ENCODE results near the gene LCN1. TPM values are rescaled to one million over a fixed set of nuclear protein-coding genes. Genes with fewer than 3 reads are reported as not detected.

The LCN1 gene
- polyA plus RNA-seq, 1 donor from 2014 or later, result not detected

DNA sequence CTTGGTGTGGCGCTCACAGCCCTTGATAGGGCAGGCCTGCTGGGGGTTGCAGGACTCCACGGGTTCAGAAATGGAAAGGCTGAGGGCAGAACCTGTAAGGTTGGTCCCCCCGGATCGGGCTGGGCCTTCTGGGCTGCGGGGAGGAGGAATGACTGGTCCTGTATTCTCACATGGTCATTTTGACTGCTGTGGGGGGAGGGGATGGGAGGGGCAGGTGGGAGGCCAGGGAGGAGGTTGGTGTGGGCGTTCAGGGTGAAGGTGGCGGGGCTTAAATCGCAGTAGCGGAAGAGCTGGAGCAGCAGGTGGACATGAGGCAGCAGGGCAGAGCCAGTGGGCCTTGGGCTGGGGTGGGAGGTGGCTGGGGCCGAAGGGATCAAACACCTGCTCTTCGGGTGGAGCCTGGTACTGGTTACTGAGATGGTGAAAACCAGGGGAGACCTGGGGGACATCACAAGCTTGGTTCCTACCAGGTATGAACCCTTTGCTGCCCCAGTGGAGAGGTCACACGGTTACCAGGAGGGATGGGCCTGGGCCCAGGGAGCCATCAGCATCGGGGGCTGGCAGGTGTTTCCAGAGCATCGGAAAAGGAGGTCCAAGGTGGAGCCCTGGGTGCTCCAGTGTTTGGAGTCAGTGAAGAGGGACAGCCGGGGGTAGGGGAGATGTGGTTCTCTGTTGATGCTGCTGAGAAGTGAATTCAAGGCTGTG lies 18.9 kb upstream of the LCN1 start:
- TF ChIP-seq, protein P1, sequence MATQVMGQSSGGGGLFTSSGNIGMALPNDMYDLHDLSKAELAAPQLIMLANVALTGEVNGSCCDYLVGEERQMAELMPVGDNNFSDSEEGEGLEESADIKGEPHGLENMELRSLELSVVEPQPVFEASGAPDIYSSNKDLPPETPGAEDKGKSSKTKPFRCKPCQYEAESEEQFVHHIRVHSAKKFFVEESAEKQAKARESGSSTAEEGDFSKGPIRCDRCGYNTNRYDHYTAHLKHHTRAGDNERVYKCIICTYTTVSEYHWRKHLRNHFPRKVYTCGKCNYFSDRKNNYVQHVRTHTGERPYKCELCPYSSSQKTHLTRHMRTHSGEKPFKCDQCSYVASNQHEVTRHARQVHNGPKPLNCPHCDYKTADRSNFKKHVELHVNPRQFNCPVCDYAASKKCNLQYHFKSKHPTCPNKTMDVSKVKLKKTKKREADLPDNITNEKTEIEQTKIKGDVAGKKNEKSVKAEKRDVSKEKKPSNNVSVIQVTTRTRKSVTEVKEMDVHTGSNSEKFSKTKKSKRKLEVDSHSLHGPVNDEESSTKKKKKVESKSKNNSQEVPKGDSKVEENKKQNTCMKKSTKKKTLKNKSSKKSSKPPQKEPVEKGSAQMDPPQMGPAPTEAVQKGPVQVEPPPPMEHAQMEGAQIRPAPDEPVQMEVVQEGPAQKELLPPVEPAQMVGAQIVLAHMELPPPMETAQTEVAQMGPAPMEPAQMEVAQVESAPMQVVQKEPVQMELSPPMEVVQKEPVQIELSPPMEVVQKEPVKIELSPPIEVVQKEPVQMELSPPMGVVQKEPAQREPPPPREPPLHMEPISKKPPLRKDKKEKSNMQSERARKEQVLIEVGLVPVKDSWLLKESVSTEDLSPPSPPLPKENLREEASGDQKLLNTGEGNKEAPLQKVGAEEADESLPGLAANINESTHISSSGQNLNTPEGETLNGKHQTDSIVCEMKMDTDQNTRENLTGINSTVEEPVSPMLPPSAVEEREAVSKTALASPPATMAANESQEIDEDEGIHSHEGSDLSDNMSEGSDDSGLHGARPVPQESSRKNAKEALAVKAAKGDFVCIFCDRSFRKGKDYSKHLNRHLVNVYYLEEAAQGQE (IDR thresholded peaks at IDR 0.05; ENCODE audit: borderline replicate concordance), result no peak
- TF ChIP-seq RAD21 (conservative IDR thresholded peaks at IDR 0.05), result no peak
- TF ChIP-seq, protein P2, sequence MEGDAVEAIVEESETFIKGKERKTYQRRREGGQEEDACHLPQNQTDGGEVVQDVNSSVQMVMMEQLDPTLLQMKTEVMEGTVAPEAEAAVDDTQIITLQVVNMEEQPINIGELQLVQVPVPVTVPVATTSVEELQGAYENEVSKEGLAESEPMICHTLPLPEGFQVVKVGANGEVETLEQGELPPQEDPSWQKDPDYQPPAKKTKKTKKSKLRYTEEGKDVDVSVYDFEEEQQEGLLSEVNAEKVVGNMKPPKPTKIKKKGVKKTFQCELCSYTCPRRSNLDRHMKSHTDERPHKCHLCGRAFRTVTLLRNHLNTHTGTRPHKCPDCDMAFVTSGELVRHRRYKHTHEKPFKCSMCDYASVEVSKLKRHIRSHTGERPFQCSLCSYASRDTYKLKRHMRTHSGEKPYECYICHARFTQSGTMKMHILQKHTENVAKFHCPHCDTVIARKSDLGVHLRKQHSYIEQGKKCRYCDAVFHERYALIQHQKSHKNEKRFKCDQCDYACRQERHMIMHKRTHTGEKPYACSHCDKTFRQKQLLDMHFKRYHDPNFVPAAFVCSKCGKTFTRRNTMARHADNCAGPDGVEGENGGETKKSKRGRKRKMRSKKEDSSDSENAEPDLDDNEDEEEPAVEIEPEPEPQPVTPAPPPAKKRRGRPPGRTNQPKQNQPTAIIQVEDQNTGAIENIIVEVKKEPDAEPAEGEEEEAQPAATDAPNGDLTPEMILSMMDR (IDR thresholded peaks at IDR 0.05; ENCODE audit: poor library complexity, severe bottlenecking), result no peak
- no peak for TF ChIP-seq TAF1 (IDR thresholded peaks at IDR 0.05; ENCODE audit: low read depth)
- TF ChIP-seq EP300 (conservative IDR thresholded peaks at IDR 0.05; ENCODE audit: poor library complexity, severe bottlenecking), result no peak
- TF ChIP-seq EZH2 (IDR thresholded peaks at IDR 0.05; ENCODE audit: borderline replicate concordance, insufficient read depth, low read length, poor library complexity, severe bottlenecking), result no peak
- TF ChIP-seq POLR2AphosphoS5 (IDR thresholded peaks at IDR 0.05), result no peak
- TF ChIP-seq SMC3 (conservative IDR thresholded peaks at IDR 0.05; ENCODE audit: poor library complexity), result no peak
- no peak for TF ChIP-seq MXI1 (conservative IDR thresholded peaks at IDR 0.05; ENCODE audit: poor library complexity, severe bottlenecking)
- no peaks in the 10 kb centered on the region for H3K36me3 ChIP-seq (ENCODE audit: insufficient read depth, low read length)
- no peaks in the 10 kb centered on the region for H3K27me3 ChIP-seq (ENCODE audit: insufficient read depth, low read depth, low read length)
- no peak overlapping the region for H3K27ac ChIP-seq (ENCODE audit: low read length)
- no peaks in the 10 kb centered on the region for H4K20me1 ChIP-seq (ENCODE audit: insufficient read depth)
- no peak overlapping the region for H3K4me2 ChIP-seq (ENCODE audit: low read length)
- peaks cover 12% of the 10 kb centered on the region for H3K79me2 ChIP-seq (replicated peaks; ENCODE audit: insufficient read depth, low read length)
- peak overlapping the region; percentile 99 for H3K4me3 ChIP-seq (ENCODE audit: low read length)
- no peaks in the 10 kb centered on the region for H3F3A ChIP-seq (ENCODE audit: insufficient read depth, low read length, poor library complexity, severe bottlenecking)
- no peak overlapping the region for H2AFZ ChIP-seq (ENCODE audit: low read depth, low read length)
- H3K9me2 ChIP-seq (ENCODE audit: insufficient read depth, low read length), result no peaks in the 10 kb centered on the region
- no peaks in the 10 kb centered on the region for H3K9me3 ChIP-seq (ENCODE audit: low read length)
- H3K9ac ChIP-seq (ENCODE audit: low read length), result no peak overlapping the region

DNA sequence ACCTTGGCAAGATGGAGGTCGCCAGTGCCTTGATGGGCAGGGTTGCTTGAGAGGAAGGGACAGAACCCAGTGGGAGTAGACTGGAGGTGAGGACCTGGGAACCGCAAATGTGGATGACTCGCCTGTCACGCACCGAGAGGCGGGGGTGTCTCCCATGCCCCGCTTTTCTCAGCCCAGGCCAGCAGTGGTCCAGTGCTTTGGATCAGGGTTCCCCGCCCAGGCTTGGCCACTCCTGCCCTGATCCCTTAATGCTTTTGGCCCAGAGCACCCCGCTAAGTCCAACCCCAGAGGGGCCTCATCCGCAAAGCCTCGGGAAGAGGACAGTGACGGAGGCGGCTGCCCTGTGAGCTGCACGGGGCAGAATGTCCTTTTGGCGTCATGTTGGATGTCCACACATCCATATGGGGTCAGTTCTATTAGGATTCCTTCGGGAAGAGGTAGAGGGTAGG lies 18.3 kb upstream of the LCN1 start:
- Histone ChIP-seq H3K27ac (ENCODE audit: low read length) (no peak overlapping the region), H3K4me3 (ENCODE audit: low read length) (no peak overlapping the region), H3K9me3 (ENCODE audit: low read length) (no peaks in the 10 kb centered on the region), H4K20me1 (ENCODE audit: insufficient read depth) (no peaks in the 10 kb centered on the region), H2AFZ (ENCODE audit: low read depth, low read length) (no peak overlapping the region), H3K79me2 (replicated peaks; ENCODE audit: insufficient read depth, low read length) (peaks cover 12% of the 10 kb centered on the region), H3K9me2 (ENCODE audit: insufficient read depth, low read length) (no peaks in the 10 kb centered on the region), H3K9ac (ENCODE audit: low read length) (no peak overlapping the region), H3K4me2 (ENCODE audit: low read length) (no peak overlapping the region), H3K36me3 (ENCODE audit: insufficient read depth, low read length) (no peaks in the 10 kb centered on the region), H3F3A (ENCODE audit: insufficient read depth, low read length, poor library complexity, severe bottlenecking) (no peaks in the 10 kb centered on the region), H3K27me3 (ENCODE audit: insufficient read depth, low read depth, low read length) (no peaks in the 10 kb centered on the region)
- TF ChIP-seq TAF1 (IDR thresholded peaks at IDR 0.05; ENCODE audit: low read depth) (no peak), POLR2AphosphoS5 (IDR thresholded peaks at IDR 0.05) (no peak), SMC3 (conservative IDR thresholded peaks at IDR 0.05; ENCODE audit: poor library complexity) (no peak), EZH2 (IDR thresholded peaks at IDR 0.05; ENCODE audit: borderline replicate concordance, insufficient read depth, low read length, poor library complexity, severe bottlenecking) (no peak), EP300 (conservative IDR thresholded peaks at IDR 0.05; ENCODE audit: poor library complexity, severe bottlenecking) (no peak), MXI1 (conservative IDR thresholded peaks at IDR 0.05; ENCODE audit: poor library complexity, severe bottlenecking) (no peak), RAD21 (conservative IDR thresholded peaks at IDR 0.05) (no peak)
- TF ChIP-seq, protein P1 (IDR thresholded peaks at IDR 0.05; ENCODE audit: borderline replicate concordance), result no peak
- TF ChIP-seq, protein P2 (IDR thresholded peaks at IDR 0.05; ENCODE audit: poor library complexity, severe bottlenecking), result no peak

All from neural cell (in vitro differentiated cells).